Fibroblast of villous mesenchyme (primary cell): Measurements from ENCODE around the gene OR4D9. TPM values are rescaled to one million over a fixed set of nuclear protein-coding genes. Genes with fewer than 3 reads are reported as not detected.
"Not testable (repeated sequence)": the region's sequence is repeated elsewhere in the genome, so short reads cannot be mapped to it uniquely, and the experiment has no call there.

Source experiments
- DNase-seq: peaks from one replicate; pipeline ENCODE4 v3.0.0-alpha.2; 2010; ENCODE audit warnings: low read depth
- H3K4me3 ChIP-seq: 2 replicates; pipeline ENCODE4 v1.5.1; 2011; ENCODE audit warnings: low read depth, mild to moderate bottlenecking, low read length
- CTCF ChIP-seq: IDR thresholded peaks from 2 replicates; pipeline ENCODE4 v1.5.1; 2012; ENCODE audit warnings: low read depth, mild to moderate bottlenecking, low read length; ENCODE audit not compliant: insufficient read depth
- total RNA-seq: library from RNA; depleted of rRNA; stranded (reverse); fragments of >200 nt; gene quantifications from 2 replicates; pipeline ENCODE4 v1.2.3, GENCODE V29; 2012

OR4D9 gene
- total RNA-seq, 1 donor, result not detected

GRCh38 chr11:59534676-59535075, 23.3 kb downstream of the OR4D9 start:
- TF ChIP-seq CTCF, result no peak
- no peak for DNase-seq

GRCh38 chr11:59542142-59542810, 30.9 kb downstream of the OR4D9 start:
- no peak for DNase-seq
- no peak for TF ChIP-seq CTCF
- no peak overlapping the region for H3K4me3 ChIP-seq

More at GRCh38 chr11:59534676-59535075, 23.3 kb downstream of the OR4D9 start:
- no peak overlapping the region for H3K4me3 ChIP-seq

- not testable (repeated sequence) for H3K4me3 ChIP-seq, DNase-seq
Measured at GRCh38 chr11:59543713-59544112, 32.4 kb downstream of the OR4D9 start.

GRCh38 chr11:59544869-59545178, 33.5 kb downstream of the OR4D9 start:
- TF ChIP-seq CTCF, result no peak
- no peak for DNase-seq
- H3K4me3 ChIP-seq, result peak overlapping the region; percentile 45

- no peak for TF ChIP-seq CTCF
- H3K4me3 ChIP-seq, result peak overlapping the region; percentile 45
- peak; percentile 98 for DNase-seq
Measured at GRCh38 chr11:59545179-59546020, 34.1 kb downstream of the OR4D9 start.

- DNase-seq, result peak; percentile 60
Measured at GRCh38 chr11:59547605-59548308, 36.4 kb downstream of the OR4D9 start.

GRCh38 chr11:59548309-59548656, 36.9 kb downstream of the OR4D9 start:
- no peak overlapping the region for H3K4me3 ChIP-seq
- TF ChIP-seq CTCF, result no peak
- DNase-seq, result no peak

More at GRCh38 chr11:59547605-59548308, 36.4 kb downstream of the OR4D9 start:
- H3K4me3 ChIP-seq, result not testable (repeated sequence)
